ENCODE data around the gene XRN1.

DNA sequence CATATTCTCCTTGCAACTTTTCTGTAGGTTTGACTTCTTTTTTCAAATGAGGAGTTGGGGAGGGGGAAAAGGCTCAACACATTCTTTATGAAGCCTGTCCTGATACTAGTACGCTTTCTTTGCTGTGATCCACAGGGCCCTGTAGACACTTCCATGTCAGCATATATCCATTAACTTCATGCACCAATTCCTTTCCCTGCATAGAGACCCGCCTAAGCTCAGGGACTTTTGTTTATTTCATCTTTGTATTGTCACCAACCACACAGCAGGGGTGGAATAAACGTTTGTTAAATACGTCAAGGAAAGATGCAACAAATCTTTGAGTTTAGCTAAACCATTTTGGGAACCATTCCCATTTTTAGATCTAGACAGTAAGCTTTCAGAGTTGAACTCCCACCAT, 179.4 kb downstream of the XRN1 start:
- TF ChIP-seq, protein P1, sequence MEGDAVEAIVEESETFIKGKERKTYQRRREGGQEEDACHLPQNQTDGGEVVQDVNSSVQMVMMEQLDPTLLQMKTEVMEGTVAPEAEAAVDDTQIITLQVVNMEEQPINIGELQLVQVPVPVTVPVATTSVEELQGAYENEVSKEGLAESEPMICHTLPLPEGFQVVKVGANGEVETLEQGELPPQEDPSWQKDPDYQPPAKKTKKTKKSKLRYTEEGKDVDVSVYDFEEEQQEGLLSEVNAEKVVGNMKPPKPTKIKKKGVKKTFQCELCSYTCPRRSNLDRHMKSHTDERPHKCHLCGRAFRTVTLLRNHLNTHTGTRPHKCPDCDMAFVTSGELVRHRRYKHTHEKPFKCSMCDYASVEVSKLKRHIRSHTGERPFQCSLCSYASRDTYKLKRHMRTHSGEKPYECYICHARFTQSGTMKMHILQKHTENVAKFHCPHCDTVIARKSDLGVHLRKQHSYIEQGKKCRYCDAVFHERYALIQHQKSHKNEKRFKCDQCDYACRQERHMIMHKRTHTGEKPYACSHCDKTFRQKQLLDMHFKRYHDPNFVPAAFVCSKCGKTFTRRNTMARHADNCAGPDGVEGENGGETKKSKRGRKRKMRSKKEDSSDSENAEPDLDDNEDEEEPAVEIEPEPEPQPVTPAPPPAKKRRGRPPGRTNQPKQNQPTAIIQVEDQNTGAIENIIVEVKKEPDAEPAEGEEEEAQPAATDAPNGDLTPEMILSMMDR (IDR thresholded peaks at IDR 0.05) = no peak
- no peak for TF ChIP-seq POLR2A (IDR thresholded peaks at IDR 0.05)

Data from heart left ventricle (tissue), 13 donors.